ENCODE measurements around the gene ZFAND3.
"Not testable (repeated sequence)": the region's sequence is repeated elsewhere in the genome, so short reads cannot be mapped to it uniquely, and the experiment has no call there.

ZFAND3 gene

DNA sequence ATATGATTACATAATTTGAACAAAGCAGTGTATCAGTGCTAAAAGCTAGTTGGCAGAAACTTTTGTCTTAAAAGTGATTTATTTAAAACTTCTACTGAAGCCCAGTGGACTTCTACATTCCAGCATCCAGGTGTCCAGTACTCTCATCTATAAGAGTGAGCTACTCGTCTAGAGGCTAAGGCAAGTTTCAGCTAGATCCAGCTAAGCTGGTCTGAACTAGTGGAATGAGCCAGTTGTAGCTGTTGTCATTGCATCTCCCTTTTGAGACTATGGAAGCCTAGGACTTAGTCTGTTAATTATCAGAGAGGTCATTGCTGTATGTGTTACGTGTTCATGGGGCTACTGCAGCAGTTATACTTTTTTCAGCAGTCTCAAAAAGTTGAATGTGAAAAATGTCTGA, 165.1 kb downstream of the ZFAND3 start:
- H3K36me3 Mint-ChIP-seq = no peaks in the 10 kb centered on the region
- H3K4me1 Mint-ChIP-seq = peaks cover 50% of the 10 kb centered on the region
- no peak for ATAC-seq (ENCODE audit: low read depth)
- no peaks in the 10 kb centered on the region for H3K9me3 Mint-ChIP-seq
- H3K27me3 Mint-ChIP-seq = no peaks in the 10 kb centered on the region
- no peak overlapping the region for H3K4me3 Mint-ChIP-seq
- no peak for DNase-seq (ENCODE audit: low spot score in 2 of 2)
- H3K27ac Mint-ChIP-seq = no peak overlapping the region

DNA sequence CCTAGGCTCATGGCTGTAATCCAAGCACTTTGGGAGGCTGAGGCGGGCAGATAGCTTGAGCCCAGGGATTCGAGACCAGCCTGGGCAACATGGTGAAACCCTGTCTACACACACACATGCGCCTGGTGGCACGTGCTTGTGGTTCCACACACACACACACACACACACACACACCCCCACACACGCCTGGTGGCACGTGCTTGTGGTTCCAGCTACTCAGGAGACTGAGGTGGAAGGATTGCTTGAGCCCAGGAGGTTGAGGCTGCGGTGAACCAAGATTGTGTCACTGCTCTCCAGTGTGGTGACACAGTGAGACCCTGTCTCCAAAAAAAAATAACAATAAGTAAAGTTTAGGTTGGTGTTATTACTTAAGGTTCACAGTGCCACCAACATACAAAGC, 165.8 kb downstream of the ZFAND3 start:
- Mint-ChIP-seq H3K36me3 (no peaks in the 10 kb centered on the region), H3K4me3 (no peak overlapping the region), H3K27ac (no peak overlapping the region), H3K4me1 (peaks cover 45% of the 10 kb centered on the region), H3K27me3 (no peaks in the 10 kb centered on the region), H3K9me3 (no peaks in the 10 kb centered on the region)
- DNase-seq (ENCODE audit: low spot score in 2 of 2) (no peak), ATAC-seq (ENCODE audit: low read depth) (no peak)

DNA sequence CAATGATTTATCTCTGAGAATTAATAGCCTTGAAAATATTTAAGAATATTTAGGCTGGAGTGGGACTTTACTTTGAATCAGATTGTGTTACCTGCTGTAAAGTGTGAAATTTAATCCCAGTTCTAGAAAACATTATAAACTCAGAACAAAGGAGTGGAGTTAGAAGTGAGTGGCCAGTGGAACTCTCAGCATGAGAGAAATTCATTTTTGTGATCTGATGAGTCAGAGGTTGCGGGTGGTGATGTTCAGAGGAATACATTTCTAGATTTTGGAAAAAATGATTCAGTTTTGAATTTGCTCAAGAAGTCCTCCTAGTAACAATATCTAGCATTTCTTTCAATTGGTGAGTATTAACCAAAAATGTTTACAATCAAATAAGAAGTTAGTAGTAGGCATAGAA, 167.5 kb downstream of the ZFAND3 start:
- ATAC-seq (ENCODE audit: low read depth) = no peak
- no peak overlapping the region for H3K27ac Mint-ChIP-seq
- no peak for DNase-seq (ENCODE audit: low spot score in 2 of 2)
- H3K9me3 Mint-ChIP-seq = no peaks in the 10 kb centered on the region
- no peaks in the 10 kb centered on the region for H3K36me3 Mint-ChIP-seq
- no peaks in the 10 kb centered on the region for H3K27me3 Mint-ChIP-seq
- peaks cover 35% of the 10 kb centered on the region for H3K4me1 Mint-ChIP-seq
- no peak overlapping the region for H3K4me3 Mint-ChIP-seq

DNA sequence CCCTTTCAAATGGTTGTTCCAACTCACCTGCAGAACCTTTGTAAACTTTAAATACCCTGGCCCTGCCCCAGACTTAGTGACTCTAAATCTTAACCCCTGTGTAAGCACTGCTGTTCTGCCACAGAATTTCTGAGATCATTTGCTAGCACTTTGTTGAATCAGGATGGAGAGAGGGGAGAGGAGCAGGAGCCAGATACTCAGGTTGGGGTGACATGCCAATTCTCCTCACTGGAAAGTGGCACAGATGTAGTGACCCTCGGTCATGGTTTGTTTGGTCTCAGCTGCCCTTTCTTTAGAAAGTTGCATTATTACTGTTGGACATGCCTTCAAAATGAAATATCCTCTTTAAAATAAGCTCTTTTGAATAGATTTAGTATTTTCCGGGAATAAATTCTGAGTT, 168.0 kb downstream of the ZFAND3 start:
- no peak overlapping the region for H3K27ac Mint-ChIP-seq
- no peak overlapping the region for H3K4me3 Mint-ChIP-seq
- H3K36me3 Mint-ChIP-seq = no peaks in the 10 kb centered on the region
- no peaks in the 10 kb centered on the region for H3K27me3 Mint-ChIP-seq
- DNase-seq (ENCODE audit: low spot score in 2 of 2) (no peak), ATAC-seq (ENCODE audit: low read depth) (no peak)
- peaks cover 35% of the 10 kb centered on the region for H3K4me1 Mint-ChIP-seq
- H3K9me3 Mint-ChIP-seq = no peaks in the 10 kb centered on the region

DNA sequence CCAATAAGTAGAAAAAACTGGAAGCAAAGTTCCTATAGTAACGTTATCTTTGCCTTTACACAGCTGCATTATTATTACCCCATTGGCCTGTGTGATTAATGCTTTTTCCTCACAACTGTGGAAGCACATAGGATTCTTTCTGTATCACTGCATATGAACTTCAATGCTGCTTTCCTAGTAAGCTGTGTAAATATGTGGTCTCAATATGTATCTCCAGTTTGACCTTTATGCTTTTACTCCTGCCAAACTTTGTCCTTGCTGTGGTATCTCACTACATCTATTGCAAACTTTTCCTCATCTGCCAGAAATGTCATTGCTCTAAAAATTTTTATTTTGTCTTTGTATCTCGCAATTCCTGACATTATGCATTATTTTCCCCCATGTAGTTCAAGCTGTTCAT, 168.6 kb downstream of the ZFAND3 start:
- Mint-ChIP-seq H3K36me3 (no peaks in the 10 kb centered on the region), H3K4me3 (no peak overlapping the region), H3K27me3 (no peaks in the 10 kb centered on the region), H3K27ac (no peak overlapping the region), H3K9me3 (no peaks in the 10 kb centered on the region), H3K4me1 (peaks cover 38% of the 10 kb centered on the region)
- ATAC-seq (ENCODE audit: low read depth) = no peak
- no peak for DNase-seq (ENCODE audit: low spot score in 2 of 2)

DNA sequence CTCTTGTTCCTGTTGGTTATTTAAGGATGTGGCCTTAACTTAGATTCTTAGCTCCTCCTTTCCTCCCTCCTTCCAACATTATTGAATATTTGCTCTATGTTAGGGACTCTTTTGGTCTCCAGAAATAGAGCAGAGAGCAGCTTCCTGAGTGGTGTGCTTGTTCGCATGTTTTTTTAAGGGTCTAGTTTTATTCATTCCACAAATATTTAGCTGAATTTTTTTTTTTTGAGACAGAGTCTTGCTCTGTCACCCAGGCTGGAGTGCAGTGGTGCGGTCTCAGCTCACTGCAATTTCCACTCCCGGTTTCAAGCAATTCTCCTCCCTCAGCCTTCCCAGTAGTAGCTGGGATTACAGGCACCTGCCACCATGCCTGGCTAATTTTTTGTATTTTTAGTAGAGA, 169.2 kb downstream of the ZFAND3 start:
- no peak overlapping the region for H3K4me3 Mint-ChIP-seq
- no peaks in the 10 kb centered on the region for H3K27me3 Mint-ChIP-seq
- H3K36me3 Mint-ChIP-seq = no peaks in the 10 kb centered on the region
- H3K27ac Mint-ChIP-seq = no peak overlapping the region
- peaks cover 34% of the 10 kb centered on the region for H3K4me1 Mint-ChIP-seq
- no peaks in the 10 kb centered on the region for H3K9me3 Mint-ChIP-seq
- no peak for ATAC-seq (ENCODE audit: low read depth)
- no peak for DNase-seq (ENCODE audit: low spot score in 2 of 2)

DNA sequence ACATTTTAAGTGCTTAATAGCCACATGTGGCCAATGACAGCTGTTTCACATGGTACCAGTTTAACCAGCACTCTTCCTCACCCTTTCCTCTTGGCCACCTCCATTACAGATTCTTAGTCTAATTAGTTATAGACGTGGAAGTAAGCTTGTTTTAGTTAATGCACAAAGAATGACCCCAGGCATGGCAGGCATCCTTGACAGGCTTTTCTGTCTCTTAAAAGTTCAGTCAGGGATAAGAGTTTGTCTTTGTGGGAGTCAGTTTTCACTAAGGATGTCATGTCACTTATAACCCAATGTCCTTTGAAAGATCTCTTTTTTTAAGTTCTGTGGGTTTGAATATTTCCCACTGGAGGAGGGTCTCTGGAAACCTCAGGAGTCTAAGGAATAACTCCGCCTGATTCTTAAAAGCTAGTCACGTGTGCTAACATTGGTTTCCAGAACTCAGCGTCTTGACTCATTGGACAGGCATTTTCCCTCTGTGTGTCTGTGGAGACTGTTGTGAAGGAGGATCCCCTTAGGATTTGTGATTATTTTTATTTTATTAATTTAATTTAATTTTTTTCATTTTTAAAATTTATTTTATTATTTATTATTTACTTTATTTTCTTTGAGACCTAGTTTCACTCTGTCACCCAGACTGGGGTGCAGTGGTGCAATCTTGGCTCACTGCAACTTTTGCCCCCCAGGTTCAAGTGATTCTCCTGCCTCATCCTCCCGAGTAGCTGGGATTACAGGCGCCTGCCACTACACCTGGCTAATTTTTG, 171.4 kb downstream of the ZFAND3 start:
- H3K4me1 Mint-ChIP-seq = peaks cover 29% of the 10 kb centered on the region
- H3K4me3 Mint-ChIP-seq = no peak overlapping the region
- H3K27me3 Mint-ChIP-seq = no peaks in the 10 kb centered on the region
- no peaks in the 10 kb centered on the region for H3K9me3 Mint-ChIP-seq
- DNase-seq (ENCODE audit: low spot score in 2 of 2) (no peak), ATAC-seq (ENCODE audit: low read depth) (no peak)
- H3K36me3 Mint-ChIP-seq = no peaks in the 10 kb centered on the region
- no peak overlapping the region for H3K27ac Mint-ChIP-seq

DNA sequence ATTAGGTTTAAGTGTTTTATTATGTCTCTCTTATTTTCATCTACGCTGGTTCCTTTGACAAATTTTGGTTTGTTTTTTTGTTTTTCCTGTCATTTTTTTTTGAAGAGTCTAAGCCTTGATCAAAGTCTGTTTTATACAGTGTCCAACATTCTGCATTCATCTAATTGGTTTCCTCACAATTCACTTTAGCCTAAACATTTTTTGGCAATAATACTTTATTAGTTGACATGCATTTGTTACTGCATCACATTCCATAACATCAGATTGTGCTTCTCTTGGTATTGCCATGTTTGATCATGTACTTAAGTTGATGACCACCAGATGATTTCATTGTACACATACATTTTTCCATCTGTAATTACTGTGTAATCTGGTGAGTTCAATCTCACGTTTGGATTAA, 173.2 kb downstream of the ZFAND3 start:
- DNase-seq (ENCODE audit: low spot score in 2 of 2) = no peak
- no peak overlapping the region for H3K27ac Mint-ChIP-seq
- peaks cover 2% of the 10 kb centered on the region for H3K36me3 Mint-ChIP-seq
- no peak for ATAC-seq (ENCODE audit: low read depth)
- peaks cover 2% of the 10 kb centered on the region for H3K9me3 Mint-ChIP-seq
- no peak overlapping the region for H3K4me3 Mint-ChIP-seq
- no peaks in the 10 kb centered on the region for H3K27me3 Mint-ChIP-seq
- peaks cover 27% of the 10 kb centered on the region for H3K4me1 Mint-ChIP-seq

DNA sequence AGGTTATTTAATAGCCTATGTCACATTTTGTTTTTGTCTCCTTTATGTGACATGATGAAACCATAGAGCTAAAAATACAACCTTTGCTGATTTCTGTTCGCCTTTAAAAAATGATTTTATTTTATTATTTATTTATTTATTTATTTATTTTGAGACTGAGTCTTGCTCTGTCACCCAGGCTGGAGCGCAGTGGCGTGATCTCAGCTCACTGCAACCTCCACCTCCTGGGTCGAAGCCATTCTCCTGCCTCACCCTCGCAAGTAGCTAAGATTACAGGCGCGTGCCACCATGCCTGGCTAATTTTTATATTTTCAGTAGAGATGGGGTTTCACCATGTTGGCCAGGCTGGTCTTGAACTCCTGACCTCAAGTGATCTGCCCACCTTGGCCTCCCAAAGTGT, 173.7 kb downstream of the ZFAND3 start:
- not testable (repeated sequence) for H3K27me3 Mint-ChIP-seq; H3K4me3 Mint-ChIP-seq; DNase-seq (ENCODE audit: low spot score in 2 of 2); H3K36me3 Mint-ChIP-seq; H3K9me3 Mint-ChIP-seq; ATAC-seq (ENCODE audit: low read depth); H3K27ac Mint-ChIP-seq
- H3K4me1 Mint-ChIP-seq = peaks cover 28% of the 10 kb centered on the region

DNA sequence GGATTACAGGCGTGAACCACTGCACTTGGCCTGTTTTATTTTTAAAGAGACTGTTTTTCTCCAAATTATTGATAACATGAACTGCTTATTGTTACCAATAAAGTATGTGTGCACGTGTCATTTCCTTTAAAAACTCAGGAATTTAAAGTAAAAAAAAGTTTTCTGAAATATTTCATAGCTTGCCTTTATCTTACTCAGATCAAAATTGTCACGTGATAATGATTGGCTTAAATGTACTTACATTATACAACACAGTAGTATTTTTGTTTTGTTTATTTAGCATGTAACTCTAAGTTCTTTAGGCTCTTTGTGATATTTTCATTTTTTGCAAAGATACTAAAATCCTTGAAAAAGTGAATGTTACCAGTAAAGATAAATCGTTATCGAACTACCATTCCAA, 174.1 kb downstream of the ZFAND3 start:
- Mint-ChIP-seq H3K4me1 (peaks cover 26% of the 10 kb centered on the region), H3K36me3 (peaks cover 7% of the 10 kb centered on the region), H3K27ac (no peak overlapping the region), H3K4me3 (no peak overlapping the region), H3K9me3 (peaks cover 6% of the 10 kb centered on the region), H3K27me3 (no peaks in the 10 kb centered on the region)
- ATAC-seq (ENCODE audit: low read depth) (no peak), DNase-seq (ENCODE audit: low spot score in 2 of 2) (no peak)

DNA sequence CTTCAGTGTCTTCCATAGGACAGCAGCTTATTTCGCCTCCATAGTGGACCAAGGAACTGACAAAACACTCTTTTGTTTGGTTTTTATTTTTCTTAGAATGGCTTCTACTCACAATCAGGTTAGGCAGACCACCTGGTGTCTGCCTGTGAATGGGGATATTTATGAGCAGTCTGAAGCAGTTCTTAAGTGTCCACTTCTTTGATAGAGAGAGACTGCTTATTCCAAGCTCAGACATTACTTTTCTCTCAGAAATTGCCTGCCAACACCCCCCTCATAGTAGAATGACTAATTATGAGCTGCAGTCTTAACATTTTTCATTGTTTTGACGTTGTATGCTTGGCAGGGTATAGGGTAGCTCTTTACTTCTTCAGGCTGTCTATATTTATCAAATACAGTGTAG, 174.7 kb downstream of the ZFAND3 start:
- H3K9me3 Mint-ChIP-seq = peaks cover 7% of the 10 kb centered on the region
- no peak overlapping the region for H3K27ac Mint-ChIP-seq
- H3K27me3 Mint-ChIP-seq = no peaks in the 10 kb centered on the region
- DNase-seq (ENCODE audit: low spot score in 2 of 2) (no peak), ATAC-seq (ENCODE audit: low read depth) (no peak)
- H3K4me1 Mint-ChIP-seq = peaks cover 25% of the 10 kb centered on the region
- peaks cover 7% of the 10 kb centered on the region for H3K36me3 Mint-ChIP-seq
- H3K4me3 Mint-ChIP-seq = no peak overlapping the region

DNA sequence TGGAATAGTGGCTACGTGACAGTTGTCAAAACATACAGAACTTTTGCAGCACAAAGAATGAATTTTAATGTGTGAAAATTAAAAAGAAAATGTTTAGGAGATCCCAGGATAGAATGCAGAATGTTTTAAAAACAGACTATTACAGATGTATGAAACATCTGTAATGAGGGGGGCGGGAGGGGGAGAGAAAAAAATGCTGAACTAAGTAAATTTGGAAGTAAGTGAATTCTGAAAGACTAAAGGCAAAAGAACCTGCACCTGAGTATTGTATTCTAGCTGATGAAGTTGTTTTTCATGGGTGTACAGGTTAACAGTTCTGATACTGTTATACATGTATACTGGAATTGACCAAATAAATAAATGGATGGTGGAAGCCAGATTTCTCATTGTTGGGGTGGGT, 178.8 kb downstream of the ZFAND3 start:
- H3K4me3 Mint-ChIP-seq = no peak overlapping the region
- peaks cover 11% of the 10 kb centered on the region for H3K4me1 Mint-ChIP-seq
- ATAC-seq (ENCODE audit: low read depth) = no peak
- no peak overlapping the region for H3K27ac Mint-ChIP-seq
- H3K9me3 Mint-ChIP-seq = peaks cover 9% of the 10 kb centered on the region
- H3K36me3 Mint-ChIP-seq = peaks cover 15% of the 10 kb centered on the region
- no peak for DNase-seq (ENCODE audit: low spot score in 2 of 2)
- no peaks in the 10 kb centered on the region for H3K27me3 Mint-ChIP-seq

DNA sequence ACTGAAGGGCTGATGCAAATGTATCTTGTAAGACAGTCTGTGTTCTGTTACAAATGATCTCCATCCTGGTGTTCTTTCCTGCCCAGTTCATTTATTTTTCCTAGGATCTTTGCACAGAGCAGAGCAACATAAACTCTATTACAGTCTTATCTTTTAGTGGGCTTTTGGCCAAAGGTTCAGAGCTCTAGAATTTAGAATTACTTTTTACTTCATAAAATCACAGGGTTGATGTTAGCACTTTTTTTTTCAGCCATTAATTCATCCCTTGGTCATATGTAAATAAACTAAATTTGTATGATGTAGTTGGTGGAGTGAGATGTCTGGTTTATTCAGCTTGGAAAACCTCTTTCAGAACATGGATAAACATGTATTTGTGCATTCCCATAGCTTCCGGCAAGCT, 181.9 kb downstream of the ZFAND3 start:
- ATAC-seq (ENCODE audit: low read depth) = no peak
- H3K9me3 Mint-ChIP-seq = peaks cover 9% of the 10 kb centered on the region
- DNase-seq (ENCODE audit: low spot score in 2 of 2) = no peak

DNA sequence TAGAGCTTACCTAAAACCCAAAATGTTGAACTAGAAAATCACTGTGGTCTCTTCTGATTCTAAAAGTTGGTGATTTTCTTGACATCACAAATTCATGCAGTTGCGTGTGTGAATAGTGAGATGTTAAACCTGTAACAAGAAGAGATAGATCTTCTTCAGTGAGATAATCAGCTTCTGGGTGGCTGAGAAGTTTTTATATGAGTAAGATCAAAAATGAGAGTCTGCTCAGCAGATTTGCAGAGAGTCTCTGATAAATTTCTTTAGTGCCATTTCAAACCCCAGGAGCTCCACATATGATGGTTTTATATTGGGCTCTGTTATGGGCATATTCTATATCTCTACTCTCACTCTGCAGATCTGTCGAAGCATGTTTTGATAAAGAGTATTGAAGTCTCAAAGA, 185.4 kb downstream of the ZFAND3 start:
- Mint-ChIP-seq H3K27ac (no peak overlapping the region), H3K27me3 (no peaks in the 10 kb centered on the region), H3K4me1 (peaks cover 6% of the 10 kb centered on the region), H3K36me3 (peaks cover 6% of the 10 kb centered on the region), H3K4me3 (no peak overlapping the region), H3K9me3 (peaks cover 2% of the 10 kb centered on the region)
- ATAC-seq (ENCODE audit: low read depth) = no peak
- no peak for DNase-seq (ENCODE audit: low spot score in 2 of 2)

More for the DNA sequence above, 181.9 kb downstream of the ZFAND3 start:
- Mint-ChIP-seq H3K27ac (no peak overlapping the region), H3K27me3 (no peaks in the 10 kb centered on the region), H3K4me1 (peaks cover 10% of the 10 kb centered on the region), H3K36me3 (peaks cover 16% of the 10 kb centered on the region), H3K4me3 (no peak overlapping the region)

DNA sequence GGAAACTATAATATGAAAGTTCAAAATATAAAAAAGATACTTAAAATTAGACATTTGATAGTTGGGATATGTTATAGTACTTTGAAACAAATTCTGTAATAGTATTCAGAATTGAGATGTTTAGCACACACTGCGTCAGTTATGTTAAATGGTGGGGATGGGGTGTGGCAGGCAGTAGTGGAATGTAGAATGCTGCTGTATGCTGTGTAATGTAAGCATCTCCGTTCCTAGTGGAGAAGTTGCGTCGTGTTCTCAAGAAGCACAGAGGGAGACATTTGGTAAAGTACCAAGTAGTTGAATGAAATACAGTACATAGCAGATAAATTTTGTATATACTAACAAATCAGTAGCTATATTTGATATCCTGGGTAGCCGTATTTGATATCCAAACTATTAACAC, 192.4 kb downstream of the ZFAND3 start:
- no peak for DNase-seq (ENCODE audit: low spot score in 2 of 2)
- Mint-ChIP-seq H3K4me1 (peaks cover 16% of the 10 kb centered on the region), H3K27me3 (no peaks in the 10 kb centered on the region), H3K4me3 (no peak overlapping the region), H3K36me3 (peaks cover 6% of the 10 kb centered on the region), H3K9me3 (peaks cover 2% of the 10 kb centered on the region), H3K27ac (no peak overlapping the region)
- no peak for ATAC-seq (ENCODE audit: low read depth)

Data from memory B cell (primary cell).